ENCODE data around the gene RASSF8. TPM values are rescaled to one million over a fixed set of nuclear protein-coding genes. Genes with fewer than 3 reads are reported as not detected.

Gene RASSF8
- total and polyA plus RNA-seq, 2 of the 8 experiments (the other 6 are each of a cell fraction or from before 2014, with no cell fraction given) = 6.4 to 46.7 TPM

DNA sequence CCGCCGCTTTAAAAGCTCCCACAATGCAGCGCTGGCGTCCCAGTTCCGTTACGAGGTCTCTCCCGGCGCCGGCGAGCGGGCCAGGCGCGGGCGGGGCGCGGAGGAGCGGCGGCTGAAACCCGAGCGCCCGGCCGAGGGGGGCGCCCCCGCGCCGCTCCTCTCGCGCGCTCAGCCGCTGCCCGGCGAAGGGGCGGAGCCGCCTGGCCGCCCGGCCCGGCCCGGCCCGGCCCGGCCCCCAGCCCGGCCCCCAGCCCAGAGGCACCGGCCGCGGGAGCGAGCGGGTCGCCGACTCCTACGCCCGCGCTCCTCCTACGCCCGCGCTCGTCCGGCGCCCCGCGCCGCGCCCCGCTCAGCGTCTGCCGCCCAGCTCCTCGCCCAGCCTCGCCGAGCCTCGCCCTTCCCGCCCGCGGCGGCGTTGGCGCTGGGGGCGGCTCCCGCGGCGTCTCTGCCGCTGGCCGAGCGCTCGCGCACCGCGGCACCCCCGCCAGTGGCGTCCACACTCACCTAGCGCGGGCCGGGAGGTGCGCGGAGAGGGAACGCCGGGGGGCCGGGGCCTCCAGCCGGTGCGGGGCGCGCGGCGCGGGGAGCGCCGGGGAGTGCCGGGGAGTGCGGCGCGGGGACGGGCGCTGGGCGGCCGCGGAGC lies at the start of gene RASSF8 (continued):
- TF ChIP-seq EGR1 (IDR thresholded peaks at IDR 0.05; ENCODE audit: borderline replicate concordance, low read depth, low read length) (no peak; the same call in 1 of the 2 replicates), KDM1A (IDR thresholded peaks at IDR 0.05; ENCODE audit: borderline replicate concordance, low read length) (no peak)
